CD4-positive, alpha-beta T cell treated with Interleukin-4 for 4 hours (primary cell): ENCODE measurements around the gene ATP10A.

Experiments
- DNase-seq: peaks from one replicate; pipeline ENCODE4 v3.0.0-alpha.2; 2020

ATP10A gene

DNA sequence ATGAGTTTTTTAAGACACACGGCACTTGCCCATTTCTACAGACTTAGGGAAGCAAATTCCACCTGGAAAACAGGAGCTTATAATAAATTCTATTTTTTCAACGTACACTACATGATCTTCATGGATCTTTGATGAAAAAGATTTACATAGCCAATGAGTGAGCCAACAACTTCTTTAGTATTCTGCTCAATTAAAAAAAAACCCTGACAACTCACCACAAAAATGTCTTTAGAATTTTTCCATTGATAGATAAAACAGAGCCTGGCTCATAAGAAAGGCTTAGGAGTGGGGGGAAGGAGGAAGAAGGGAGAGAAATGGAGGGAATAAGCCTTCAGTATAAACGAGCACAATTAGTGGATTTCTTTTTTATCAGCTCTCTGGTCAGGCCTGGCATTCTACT, 126.7 kb downstream of the ATP10A start:
- DNase-seq, result no peak

DNA sequence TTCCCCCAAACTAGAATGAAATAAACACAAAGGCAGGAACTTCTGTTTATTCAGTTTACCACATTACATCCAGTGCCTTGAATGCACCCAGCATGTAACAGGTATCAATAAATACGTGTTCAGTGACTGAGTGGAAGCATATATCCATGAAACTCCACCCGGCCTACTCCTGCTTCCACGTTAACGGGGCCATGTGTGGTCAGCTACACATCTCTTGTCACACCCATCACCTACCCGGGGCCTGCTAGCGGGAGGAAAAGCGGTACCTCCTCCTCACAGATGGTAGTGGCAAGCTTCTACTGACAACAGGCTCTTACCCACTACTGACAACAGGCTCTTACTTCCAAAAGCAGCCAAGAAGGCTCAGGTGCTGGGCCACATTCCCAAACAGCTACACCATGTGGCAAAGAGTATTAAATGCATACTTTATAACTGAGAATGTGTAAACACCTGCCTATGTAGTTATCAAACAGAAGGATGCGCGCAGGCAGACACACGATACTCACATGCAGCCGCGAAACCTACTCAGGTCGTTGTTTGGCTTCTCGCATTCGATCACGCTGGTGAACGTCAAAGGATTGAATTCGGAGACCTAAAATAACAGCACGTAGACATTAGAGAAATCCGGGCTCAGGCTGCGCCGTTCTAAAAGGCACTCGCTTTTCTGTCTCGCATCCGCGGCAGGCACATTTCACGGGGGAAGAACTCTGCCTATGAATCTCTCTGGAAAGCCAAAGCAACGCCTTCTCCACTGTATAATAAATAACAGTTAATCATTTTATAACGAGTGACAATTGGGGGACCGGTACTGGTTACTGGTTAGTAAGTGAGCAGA, 127.4 kb downstream of the ATP10A start:
- DNase-seq, result no peak

GRCh38 chr15:25734680-25735355, 128.3 kb downstream of the ATP10A start:
- no peak for DNase-seq

GRCh38 chr15:25733856-25734679, 129.1 kb downstream of the ATP10A start:
- no peak for DNase-seq

- DNase-seq, result no peak
These were observed 129.9 kb downstream of the ATP10A start for GRCh38 chr15:25733036-25733855.

GRCh38 chr15:25732191-25732590, 130.9 kb downstream of the ATP10A start:
- DNase-seq, result no peak

GRCh38 chr15:25731411-25731810, 131.7 kb downstream of the ATP10A start:
- no peak for DNase-seq

- no peak for DNase-seq
These were observed 132.2 kb downstream of the ATP10A start for GRCh38 chr15:25730918-25731317.

DNA sequence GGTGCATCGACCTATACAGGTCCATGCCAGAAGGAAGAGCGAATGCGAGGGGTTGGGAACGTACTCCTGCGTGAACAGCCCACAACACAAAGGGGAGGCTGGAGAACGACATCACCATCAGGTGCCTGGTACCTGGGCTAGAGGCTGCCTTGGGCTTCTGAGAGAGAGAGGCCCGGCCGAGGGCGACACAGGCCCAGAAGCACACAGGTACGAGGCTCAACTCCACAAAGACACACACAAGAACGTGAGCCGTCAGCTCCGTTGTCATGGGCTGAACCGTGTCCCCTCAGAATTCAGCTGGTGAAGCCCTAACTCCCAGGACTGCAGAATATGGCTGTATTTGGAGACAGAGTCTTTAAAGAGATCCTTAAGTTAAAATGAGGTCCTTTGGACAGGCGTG, 134.3 kb downstream of the ATP10A start:
- no peak for DNase-seq

GRCh38 chr15:25727867-25728600, 135.1 kb downstream of the ATP10A start:
- DNase-seq, result no peak

- DNase-seq, result no peak
These were observed 136.0 kb downstream of the ATP10A start for GRCh38 chr15:25727116-25727515.

DNA sequence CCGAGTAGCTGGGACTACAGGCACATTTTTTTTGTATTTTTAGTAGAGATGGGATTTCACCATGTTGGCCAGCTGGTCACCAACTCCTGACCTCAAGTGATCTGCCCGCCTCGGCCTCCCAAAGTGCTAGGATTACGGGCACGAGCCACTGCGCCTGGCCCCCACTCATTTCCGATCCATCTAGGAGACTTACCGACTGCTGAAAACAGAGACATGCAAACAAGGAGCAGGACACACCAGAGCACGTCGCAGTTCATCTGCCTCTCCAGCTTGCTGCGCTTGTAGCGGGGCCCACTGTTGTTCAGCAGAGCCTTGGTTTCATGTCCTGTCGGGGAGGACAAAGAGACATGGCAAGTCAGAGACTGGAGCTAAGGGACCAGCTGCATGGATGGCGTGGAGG, 137.4 kb downstream of the ATP10A start:
- no peak for DNase-seq

DNA sequence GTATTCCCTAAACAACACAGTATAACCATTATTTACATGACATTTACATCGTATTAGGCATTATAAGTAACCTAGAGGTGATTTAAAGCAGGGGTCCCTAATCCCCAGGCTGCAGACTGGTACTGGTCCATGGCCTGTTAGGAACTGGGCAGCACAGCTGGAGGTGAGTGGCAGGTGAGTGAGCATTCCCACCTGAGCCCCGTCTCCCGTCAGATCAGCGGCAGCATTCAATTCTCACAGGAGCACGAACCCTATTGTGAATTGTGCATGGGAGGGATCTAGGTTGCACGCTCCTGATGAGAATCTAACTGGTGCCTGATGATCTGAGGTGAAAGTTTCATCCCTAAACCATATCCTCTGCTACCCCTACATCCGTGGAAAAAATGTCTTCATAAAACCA, 138.2 kb downstream of the ATP10A start:
- DNase-seq, result no peak

- DNase-seq, result no peak
These were observed 141.5 kb downstream of the ATP10A start for GRCh38 chr15:25721605-25721955.

DNA sequence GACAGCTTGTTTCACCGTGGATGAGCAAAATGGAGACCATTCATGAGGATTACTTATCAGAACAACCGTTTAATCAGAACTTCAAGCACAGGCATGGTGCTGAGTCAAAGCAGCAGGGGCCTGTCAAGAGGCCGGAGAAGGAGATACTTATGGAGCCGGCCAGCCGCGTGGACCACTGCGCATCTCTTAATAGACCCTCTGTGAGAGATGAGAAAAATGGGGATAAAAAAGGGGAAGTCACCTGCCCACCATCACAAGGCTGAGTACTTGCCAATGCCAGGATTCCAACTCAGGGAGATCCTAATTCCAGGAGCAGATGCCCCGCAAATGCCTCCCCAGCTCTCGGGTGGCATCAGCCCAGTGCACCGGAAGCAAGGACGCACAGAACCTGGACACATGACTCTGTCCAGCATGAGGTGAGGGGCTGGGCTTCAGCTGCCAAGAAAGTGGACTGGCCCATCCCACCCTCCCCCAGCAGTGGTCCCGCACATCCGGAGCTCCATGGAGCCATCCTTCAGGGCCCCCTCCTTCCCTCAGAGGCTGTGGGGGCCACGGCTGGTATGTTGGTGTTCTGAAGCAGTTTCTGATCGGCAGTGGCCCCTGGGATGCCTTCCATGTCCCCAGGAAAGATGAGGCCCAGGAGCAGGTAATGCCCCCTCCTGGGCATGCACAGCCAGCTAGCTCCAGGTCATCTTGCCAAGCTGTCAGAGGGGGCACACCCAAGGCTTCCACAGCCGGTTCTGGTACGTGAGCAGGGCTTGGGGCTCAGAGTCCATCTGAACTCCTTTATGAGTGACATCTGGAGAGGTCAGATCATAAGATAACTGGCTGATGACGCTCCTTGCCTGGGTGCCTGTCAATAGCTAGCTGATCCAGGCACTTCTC, 143.8 kb downstream of the ATP10A start:
- no peak for DNase-seq

DNA sequence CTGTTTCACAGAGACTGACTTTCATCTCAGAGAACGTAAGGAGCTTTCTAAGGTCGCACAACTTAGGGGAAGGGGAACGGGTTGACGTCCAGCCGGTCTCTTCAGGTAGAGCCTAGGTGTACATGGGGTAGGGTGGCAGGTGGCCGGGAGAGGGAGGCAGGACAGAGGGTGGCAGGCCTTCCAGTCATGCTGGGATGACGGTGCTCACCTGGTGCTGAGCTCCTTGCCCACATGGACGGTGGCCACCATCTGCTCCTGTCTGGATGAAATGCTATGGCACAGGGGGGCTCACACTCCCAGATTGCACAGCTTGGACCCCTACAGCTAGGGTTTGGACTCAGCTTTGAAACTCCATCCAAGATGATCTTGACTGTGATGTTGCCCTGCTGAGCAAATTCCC, 144.5 kb downstream of the ATP10A start:
- no peak for DNase-seq

DNA sequence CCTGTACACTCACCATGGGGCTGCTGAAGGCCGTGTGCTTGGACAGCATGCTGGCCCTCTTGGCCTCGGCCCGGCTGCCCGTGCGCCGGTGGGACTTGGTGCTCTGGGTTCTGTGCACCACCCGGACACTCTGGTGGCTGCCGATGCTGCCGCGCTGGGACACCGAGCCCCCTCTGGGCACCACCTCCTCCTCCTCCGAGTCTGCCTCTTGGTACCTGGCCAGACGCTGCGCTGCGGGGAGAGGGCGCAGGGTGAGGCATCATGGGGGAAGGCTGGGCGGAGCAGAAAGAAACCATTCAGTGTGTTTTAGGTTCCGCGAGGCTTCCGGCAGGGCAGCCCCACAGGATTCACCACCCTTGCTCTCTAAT, 145.0 kb downstream of the ATP10A start:
- no peak for DNase-seq

DNA sequence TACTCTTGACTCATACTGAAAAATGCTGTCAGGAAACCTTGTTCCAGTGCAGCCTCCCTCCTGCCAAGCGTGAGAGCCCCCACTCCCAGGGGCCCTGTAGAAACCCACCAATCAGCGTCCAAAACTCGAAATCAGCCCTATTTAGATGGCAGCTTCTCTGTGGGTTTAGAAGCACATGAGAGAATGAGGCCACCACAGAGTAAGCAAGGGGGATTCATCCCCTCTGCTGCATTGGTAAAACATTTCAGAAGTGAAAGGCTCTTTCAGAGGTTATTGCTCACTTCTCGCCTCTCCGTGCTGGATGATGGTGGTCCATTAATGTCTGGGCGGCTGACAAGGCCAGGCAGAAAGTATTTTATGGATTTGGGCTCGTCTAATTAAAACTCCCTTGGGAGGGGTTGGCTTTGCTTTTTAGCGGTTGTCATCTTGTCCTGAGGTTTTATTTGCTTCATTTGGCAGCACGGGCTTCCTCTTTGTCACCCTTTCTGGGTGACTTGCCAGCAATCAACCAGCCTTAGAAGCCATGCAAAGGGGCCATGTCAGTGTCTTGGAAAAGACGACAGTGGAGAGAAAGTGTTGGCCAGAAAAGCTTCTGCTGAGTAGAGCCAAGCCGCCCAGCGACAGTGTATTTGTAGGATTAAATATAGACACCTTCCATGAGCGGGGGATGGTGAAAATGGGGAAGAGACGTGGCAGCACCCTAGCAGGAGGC, 145.5 kb downstream of the ATP10A start:
- no peak for DNase-seq

DNA sequence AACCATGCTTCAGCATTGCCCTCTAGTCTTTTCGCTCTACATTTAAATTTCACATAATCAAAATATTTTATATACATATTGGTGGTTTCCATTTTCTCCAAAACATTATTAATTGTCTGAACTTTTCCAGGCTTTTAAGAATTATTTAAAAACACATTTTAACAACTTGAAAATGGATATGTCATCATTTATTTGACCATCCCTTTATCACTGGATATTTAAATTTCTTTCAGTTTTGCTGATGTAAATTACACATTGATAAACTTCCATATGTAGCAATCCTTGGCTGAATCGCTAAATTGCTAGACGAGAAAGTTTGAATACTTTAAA, 146.0 kb downstream of the ATP10A start:
- no peak for DNase-seq

GRCh38 chr15:25716414-25717126, 146.6 kb downstream of the ATP10A start:
- no peak for DNase-seq
